GM19438 (cell line): ENCODE results near the gene NOXO1.

Source experiments
- ATAC-seq: cut with Tn5 transposase; IDR thresholded peaks from one replicate; pipeline ENCODE4 v1.9.1; 2021; ENCODE audit warnings: low read depth; ENCODE audit not compliant: unreplicated experiment

Gene NOXO1

DNA sequence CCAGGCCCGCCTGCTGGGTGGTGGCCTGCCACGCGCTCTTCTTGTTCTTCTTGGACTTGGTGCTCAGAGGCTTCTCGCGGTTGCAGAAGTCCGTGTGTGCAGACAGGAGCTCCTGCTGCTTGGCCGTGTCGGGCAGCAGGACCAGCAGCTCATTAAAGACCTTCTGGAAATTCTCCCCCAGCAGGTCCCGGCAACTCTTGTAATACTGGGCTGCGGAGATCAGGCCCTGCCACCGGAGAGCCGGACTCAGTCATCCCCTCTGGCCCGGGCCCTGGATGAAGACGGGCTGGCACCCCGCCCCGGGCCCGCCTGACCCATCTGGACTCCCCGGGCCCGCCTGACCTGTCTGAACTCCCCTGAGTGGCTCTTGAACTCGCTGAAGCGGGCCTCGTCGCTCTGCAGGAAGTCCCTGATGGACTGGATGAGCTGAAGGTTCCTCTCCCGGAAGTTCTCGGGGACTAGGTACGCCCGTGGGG, 17.1 kb upstream of the NOXO1 start:
- no peak for ATAC-seq

DNA sequence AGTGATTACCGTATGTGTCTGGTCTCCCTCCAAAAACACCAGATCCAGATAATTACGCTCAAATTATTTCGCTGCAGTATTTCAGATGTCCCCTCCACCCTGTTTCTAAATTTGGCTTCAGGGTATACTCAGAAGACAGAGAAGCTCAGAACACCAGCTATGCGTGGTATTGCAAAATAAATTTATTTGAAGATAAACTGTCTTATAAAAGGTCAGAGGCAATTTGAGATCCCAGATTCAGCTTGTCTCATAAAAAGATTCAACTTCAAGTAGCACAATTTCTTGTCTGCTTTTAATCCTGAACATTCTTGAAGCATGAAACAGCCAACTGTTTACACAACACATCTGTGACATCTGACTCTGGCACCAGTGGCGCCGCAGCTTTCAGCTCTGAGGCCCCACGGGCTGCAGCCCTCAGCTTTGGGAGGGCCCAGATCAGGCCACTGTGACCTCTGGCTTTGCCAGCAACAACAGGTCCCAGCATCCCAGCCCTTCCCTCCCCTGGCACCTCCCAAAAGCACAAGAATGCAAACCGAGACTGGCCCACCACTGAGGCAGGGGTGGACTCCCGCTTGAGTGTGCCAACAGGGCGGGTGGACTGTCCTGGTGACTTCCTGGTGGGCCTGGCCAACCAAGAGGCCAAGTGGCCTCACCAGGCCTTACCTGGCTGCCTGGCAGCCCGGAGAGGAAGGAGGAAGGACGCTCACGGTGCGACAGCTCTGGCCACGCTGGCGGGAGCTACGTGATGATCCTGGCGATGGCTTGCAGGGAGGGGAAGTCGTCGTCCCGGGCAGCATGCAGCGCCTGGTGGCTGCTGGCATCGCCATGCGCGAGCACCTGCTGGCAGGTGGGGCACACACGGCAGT, 16.5 kb upstream of the NOXO1 start:
- ATAC-seq: no peak

DNA sequence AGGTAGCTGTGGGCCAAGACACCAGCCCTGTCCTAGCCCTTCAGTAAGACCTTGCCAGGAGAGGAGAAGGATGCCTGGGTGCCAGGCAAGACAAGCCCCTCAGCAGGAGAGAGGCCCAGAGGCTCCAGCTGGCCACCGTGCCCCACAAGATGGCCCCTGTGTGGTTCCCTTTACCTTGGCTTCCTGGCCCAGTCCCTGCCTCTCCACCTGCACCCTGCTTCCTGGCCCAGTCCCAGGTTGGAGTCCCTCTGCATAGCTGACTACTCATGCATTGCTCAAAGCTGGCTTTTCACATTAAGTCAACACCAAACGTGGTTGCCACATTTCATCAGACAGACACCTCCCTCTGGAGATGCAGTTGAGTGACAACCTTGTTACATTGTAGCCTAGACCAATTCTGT, 12.5 kb upstream of the NOXO1 start:
- no peak for ATAC-seq

- ATAC-seq: no peak
Observed at GRCh38 chr16:1992704-1993317, 11.5 kb upstream of the NOXO1 start.

- no peak for ATAC-seq
Observed at GRCh38 chr16:1991948-1992703, 10.9 kb upstream of the NOXO1 start.

- ATAC-seq: no peak
Observed at GRCh38 chr16:1991588-1991947, 10.3 kb upstream of the NOXO1 start.

GRCh38 chr16:1991135-1991551, 9.9 kb upstream of the NOXO1 start:
- ATAC-seq: no peak

DNA sequence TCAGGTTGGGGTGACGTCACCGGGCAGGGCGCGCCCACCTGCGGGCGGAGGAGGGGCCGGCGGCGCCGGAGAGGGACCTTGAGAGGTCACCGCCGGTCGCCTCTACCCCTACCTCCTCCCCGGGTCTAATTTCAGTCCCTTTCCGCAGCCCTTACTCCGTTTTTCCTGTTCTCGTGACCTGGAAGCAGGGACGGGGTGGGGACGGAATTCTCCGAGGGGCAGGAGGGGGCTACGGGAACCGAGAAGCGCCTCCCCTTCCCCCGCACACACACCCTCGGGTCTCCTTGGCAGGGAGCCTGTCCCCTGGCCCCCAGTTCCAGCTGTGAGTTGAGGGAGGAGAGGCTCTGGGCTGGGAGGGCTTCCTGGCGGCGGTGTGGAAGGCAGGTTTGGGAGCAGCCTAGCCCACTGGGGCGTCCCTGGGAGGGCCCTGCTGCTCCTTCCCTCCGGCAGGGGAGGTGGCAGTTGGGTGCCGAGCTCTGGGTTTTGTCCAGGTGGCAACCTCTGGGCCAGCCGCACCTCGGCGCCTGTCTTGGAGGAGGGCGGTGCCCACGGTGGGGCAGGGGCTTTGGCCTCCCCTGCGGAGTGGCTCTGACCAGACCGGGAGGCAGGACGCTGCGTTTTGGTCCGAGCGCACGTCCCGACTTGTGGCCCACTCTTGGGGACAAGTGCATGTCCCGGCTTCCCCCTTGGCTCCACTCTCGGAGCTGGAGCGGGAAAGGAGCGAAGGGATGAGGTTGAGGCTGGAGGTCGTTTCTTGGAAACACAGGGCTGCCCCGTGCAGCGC, 9.3 kb upstream of the NOXO1 start:
- ATAC-seq: no peak

GRCh38 chr16:1990101-1990350, 8.8 kb upstream of the NOXO1 start:
- ATAC-seq: no peak

DNA sequence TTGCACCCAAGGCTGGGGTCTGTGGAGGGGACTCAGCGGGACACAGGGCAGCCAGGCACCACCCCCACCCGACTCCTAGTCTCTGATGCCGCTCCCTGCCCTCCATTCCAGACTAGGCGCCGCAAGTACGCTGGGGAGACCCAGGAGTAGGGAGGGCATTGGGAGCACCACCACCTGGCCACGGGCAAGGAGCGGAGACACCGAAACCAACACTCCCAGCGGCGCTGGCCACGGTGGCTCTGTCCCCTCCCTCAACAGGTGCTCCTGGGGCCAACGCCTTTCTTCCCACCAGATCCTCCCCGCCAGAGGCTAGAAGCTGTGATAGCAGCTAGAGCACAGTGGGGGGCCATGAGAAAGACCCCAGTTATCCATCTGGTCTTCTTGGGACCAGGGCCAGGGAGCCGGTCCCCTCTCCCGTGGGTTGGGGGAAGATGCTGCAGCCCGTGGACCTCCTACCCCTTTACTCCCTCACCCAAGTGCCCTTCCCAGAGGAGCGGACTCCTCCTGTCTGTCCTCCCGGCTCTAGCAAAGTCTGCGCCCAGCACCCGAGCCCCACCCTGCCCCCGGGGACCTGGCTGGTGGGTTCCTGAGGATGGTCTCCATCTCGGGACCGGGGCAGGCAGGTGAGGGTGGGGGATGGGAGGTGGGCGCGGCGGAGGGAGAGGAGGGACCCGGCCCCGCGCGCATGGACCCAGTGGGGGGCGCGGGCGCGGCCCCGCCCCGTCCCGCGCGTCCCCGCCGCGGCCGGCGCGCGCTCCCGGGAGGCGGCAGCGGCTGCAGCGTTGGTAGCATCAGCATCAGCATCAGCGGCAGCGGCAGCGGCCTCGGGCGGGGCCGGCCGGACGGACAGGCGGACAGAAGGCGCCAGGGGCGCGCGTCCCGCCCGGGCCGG, 8.2 kb upstream of the NOXO1 start, which contains the start of gene SYNGR3:
Gene SYNGR3 (plus strand): TSS at position 762 of the 892 bp plus-strand sequence. CDS start 133 bp downstream, outside the sequence.
- ATAC-seq: no peak

DNA sequence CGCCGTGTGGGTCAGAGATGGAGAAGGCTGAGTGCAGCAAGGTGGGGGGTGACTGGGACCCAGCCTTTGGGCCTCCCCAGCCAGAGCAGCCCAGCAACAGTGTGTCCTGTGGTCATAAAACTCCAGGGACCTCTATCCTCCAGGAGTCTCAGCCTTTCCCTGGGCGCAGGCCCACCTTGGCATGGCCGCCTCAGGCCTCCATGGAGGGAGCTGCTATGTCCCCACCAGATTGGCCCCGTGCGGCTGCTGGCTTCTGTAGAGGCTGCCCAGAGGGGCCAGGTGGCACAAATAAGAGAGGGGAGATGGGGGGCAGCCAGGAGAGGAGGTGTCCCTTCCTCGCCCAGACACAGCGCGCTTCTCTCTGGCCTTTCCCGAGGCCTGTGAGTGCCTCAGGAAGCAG, 5.9 kb upstream of the NOXO1 start:
- ATAC-seq: no peak

DNA sequence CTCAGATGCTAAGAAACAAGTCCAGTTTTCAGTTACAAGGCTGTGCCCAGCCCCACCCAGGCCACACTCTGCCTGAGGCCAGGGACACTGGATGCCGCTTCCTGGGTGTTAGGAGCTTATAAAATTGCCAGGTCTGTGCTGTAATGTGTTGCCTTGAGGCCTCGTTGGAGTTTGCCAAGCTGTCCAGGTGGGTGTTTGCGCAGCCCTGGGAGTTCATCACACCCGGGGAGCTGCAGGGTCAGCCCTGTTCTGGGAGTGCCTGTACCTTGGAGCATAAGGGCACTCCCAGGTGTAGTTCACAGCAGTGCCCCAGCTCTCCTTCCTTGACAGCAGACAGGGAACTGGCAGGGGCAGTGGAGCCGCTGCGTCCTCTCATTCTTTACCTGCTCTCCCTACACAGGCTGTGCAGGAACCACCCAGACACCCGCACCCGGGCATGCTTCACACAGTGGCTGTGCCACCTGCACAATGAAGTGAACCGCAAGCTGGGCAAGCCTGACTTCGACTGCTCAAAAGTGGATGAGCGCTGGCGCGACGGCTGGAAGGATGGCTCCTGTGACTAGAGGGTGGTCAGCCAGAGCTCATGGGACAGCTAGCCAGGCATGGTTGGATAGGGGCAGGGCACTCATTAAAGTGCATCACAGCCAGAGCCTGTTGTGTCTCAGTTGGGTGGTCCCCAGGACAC, 4.3 kb upstream of the NOXO1 start:
- no peak for ATAC-seq

GRCh38 chr16:1984347-1985225, 3.3 kb upstream of the NOXO1 start:
- no peak for ATAC-seq

- peak; percentile 68 for ATAC-seq
Observed at GRCh38 chr16:1983544-1984346, 2.5 kb upstream of the NOXO1 start, which contains the start of gene GFER. GFER (plus strand) TSS chr16:1984193; CDS start chr16:1984219, 26 bp downstream.

- no peak for ATAC-seq
Observed at GRCh38 chr16:1982991-1983543, 1.8 kb upstream of the NOXO1 start.

DNA sequence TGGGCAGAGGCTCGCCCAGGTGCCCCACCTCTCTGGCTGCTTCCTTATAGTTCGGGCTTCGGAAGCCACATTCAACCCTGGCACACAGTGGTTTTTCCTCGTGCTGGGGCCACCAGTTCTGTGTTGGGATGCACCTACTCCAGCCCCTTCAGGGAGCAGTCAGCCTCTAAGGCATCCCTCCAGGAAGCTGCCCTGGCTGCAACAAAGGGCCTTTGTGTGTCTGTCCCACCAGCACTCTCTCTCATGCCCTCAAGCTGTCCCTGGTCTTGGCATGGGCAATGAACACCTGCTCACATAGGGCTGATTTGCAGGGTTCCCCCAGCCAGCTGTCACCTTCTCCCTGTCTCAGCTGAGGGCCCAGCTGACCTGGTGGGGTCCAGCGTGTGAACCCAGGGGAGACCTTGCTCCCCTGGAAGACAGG, 754 bp upstream of the NOXO1 start:
- ATAC-seq: no peak

DNA sequence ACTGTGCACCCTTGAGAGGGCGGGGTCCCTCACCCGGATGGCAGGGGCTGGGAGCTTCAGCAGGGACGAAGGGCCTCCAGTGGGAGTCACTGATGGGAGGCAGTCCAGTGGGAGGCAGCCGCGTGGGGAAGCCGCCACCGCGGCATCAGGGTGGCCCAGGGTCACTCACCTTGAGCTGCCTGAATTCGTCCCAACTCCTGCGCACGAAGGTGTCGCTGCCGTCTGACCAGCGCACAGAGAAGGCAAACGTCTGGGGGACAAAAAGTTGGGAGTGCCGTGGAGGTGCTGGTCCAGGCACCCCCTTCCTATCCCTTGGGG, 540 bp downstream of the NOXO1 start:
- ATAC-seq: no peak
